Measurements from ENCODE around the gene ATP9B.
"Not testable (repeated sequence)": the region's sequence is repeated elsewhere in the genome, so short reads cannot be mapped to it uniquely, and the experiment has no call there.

The ATP9B gene

DNA sequence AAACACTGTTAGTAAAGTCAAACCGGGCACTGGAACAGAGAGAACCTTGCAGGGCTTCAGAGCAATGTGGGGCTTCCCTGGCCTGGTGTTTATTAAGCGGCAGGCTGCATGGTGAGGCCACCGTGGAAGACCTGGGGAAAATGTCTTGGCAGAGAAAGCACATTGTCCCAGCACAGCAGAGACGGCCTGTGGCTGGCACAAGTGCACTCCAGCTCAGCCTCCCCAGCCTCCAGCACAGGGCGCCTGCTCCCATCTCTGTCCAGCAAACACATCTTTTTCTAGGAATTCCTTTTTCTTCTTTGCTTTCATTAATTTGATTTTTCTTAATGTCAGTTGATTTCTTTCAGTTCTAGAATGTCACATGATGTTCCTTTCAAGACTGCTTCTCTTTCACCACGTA is 188.3 kb downstream of the ATP9B start:
- TF ChIP-seq, protein P1, sequence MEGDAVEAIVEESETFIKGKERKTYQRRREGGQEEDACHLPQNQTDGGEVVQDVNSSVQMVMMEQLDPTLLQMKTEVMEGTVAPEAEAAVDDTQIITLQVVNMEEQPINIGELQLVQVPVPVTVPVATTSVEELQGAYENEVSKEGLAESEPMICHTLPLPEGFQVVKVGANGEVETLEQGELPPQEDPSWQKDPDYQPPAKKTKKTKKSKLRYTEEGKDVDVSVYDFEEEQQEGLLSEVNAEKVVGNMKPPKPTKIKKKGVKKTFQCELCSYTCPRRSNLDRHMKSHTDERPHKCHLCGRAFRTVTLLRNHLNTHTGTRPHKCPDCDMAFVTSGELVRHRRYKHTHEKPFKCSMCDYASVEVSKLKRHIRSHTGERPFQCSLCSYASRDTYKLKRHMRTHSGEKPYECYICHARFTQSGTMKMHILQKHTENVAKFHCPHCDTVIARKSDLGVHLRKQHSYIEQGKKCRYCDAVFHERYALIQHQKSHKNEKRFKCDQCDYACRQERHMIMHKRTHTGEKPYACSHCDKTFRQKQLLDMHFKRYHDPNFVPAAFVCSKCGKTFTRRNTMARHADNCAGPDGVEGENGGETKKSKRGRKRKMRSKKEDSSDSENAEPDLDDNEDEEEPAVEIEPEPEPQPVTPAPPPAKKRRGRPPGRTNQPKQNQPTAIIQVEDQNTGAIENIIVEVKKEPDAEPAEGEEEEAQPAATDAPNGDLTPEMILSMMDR (IDR thresholded peaks at IDR 0.05; ENCODE audit: extremely low read depth, insufficient read depth, missing control alignments), result no peak
- in situ Hi-C loops (cut with MboI; ENCODE audit: low pct_unique_long_range_greater_than_20kb, low sequenced_read_pairs, unreplicated experiment), result no loop called here
- no peak for DNase-seq (ENCODE audit: low spot score)

DNA sequence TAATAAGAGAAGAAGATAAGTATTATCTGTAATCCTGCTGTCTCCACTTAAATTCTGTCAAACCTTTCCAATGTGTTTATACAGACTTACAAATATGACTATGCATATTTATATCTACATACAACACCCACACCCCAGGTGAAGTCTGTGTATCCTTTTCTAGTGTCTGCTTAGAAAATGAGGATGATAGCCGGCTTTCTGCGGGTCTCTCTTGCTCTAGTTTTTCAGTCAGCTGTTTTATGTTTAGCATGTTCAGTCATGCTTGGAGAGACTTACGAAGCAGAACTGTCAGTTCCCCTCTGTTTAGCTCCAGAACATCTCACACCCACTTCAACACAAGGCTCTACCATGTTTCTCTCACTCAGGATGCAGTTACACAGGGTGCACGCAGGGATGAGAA is 189.3 kb downstream of the ATP9B start:
- TF ChIP-seq, protein P1 (IDR thresholded peaks at IDR 0.05; ENCODE audit: extremely low read depth, insufficient read depth, missing control alignments), result no peak
- DNase-seq (ENCODE audit: low spot score), result peak; percentile 55
- in situ Hi-C loops (cut with MboI; ENCODE audit: low pct_unique_long_range_greater_than_20kb, low sequenced_read_pairs, unreplicated experiment), result no loop called here

DNA sequence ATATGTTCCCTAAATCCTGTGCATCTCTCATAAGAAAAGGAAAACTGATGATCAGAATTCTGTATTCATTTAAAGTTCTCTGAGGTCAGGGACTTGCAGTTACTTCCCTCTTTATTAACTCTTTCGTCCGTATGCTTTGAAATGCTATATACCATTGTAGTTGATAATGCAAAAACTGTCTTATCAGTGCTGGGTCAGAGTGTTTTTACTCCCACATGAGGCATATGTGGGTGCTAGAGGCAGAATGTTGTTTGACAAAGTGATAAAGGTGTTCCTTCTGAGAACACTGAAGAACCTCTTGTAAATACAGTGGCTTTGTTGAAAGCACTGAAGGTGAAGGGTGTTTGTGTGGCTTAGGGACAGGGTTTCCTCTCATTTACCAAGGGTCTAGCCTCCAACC is 190.0 kb downstream of the ATP9B start:
- DNase-seq (ENCODE audit: low spot score), result no peak
- TF ChIP-seq, protein P1 (IDR thresholded peaks at IDR 0.05; ENCODE audit: extremely low read depth, insufficient read depth, missing control alignments), result no peak
- in situ Hi-C loops (cut with MboI; ENCODE audit: low pct_unique_long_range_greater_than_20kb, low sequenced_read_pairs, unreplicated experiment), result no loop called here

DNA sequence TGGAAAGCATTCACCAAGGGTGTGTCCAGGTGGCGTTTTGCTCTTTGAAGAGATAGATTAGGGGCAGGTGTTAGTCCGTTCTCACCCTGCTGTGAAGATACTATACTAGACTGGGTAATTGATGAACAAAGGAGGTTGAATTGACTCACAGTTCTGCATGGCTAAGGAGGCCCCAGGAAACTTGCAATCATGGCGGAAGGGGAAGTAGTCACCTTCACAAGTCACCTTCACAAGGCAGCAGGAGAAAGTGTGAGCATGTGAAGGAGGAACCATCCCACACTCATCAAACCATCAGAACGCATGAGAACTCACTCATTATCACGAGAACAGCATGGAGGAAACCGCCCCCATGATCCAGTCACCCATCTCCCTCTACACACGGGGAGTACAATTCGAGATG is 190.8 kb downstream of the ATP9B start:
- TF ChIP-seq, protein P1 (IDR thresholded peaks at IDR 0.05; ENCODE audit: extremely low read depth, insufficient read depth, missing control alignments), result no peak
- no peak for DNase-seq (ENCODE audit: low spot score)
- in situ Hi-C loops (cut with MboI; ENCODE audit: low pct_unique_long_range_greater_than_20kb, low sequenced_read_pairs, unreplicated experiment), result no loop called here

DNA sequence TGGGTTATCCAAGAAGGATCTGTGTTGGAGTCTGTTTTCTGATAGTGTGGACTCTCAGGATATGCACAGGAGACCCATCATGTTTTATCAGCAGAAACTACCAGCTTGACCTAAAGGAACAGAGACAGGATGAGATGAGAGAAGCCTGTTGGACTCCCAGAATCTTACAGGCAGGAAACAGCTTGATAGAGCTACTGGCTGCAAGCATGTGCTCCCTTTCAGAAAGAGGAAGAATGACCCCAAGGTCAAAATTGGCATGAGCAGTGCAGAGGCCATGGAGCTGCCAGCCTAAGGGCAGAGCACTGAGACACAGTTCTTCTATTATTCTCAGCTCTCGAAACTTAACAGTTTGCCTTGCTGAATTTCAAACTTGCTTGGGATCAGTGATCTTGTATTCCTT is 191.3 kb downstream of the ATP9B start:
- in situ Hi-C loops (cut with MboI; ENCODE audit: low pct_unique_long_range_greater_than_20kb, low sequenced_read_pairs, unreplicated experiment), result no loop called here
- TF ChIP-seq, protein P1 (IDR thresholded peaks at IDR 0.05; ENCODE audit: extremely low read depth, insufficient read depth, missing control alignments), result no peak
- no peak for DNase-seq (ENCODE audit: low spot score)

DNA sequence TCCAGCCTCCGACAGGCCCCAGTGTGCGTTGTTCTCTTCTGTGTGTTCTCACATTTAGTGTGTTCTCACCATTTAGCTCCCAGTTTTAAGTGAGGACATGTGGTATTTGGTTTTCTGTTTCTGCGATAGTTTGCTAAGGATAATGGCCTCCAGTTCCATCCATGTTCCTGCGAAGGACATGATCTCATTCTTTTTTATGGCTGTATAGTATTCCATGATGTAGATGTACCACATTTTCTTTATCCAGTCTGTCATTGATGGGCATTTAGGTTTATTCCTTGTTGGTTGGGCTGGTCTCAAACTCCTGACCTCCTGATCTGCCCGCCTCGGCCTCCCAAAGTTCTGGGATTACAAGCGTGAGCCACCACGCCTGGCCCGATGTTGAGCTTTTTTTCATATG is 195.9 kb downstream of the ATP9B start:
- in situ Hi-C loops (cut with MboI; ENCODE audit: low pct_unique_long_range_greater_than_20kb, low sequenced_read_pairs, unreplicated experiment); DNase-seq (ENCODE audit: low spot score): not testable (repeated sequence)

DNA sequence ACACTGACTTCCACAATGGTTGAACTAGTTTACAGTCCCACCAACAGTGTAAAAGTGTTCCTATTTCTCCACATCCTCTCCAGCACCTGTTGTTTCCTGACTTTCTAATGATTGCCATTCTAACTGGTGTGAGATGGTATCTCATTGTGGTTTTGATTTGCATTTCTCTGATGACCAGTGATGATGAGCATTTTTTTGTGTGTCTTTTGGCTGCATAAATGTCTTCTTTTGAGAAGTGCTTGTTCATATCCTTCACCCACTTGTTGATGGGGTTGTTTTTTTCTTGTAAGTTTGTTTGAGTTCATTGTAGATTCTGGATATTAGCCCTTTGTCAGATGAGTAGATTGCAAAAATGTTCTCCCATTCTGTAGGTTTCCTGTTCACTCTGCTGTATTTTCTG is 202.6 kb downstream of the ATP9B start:
- DNase-seq (ENCODE audit: low spot score); in situ Hi-C loops (cut with MboI; ENCODE audit: low pct_unique_long_range_greater_than_20kb, low sequenced_read_pairs, unreplicated experiment): not testable (repeated sequence)

DNA sequence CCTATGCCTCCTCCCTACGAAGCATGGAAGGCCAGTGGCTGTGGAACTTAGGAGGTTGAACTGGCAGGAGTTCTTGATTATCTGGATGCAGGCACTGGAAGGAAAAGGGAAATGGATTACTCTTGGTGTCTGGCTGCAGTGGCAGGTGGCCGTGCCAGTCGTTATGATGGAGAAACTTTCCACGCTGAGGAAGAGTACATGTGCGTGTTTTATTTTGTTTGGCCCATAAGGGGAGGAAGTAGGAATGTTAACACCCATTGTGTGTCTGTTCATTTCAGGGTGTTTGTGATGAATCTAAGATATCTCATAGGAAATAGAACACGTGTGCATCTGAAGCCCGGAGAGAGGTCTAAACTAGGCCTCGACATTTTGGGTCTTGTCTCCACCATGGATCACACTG is 203.7 kb downstream of the ATP9B start:
- in situ Hi-C loops (cut with MboI; ENCODE audit: low pct_unique_long_range_greater_than_20kb, low sequenced_read_pairs, unreplicated experiment), result no loop called here
- no peak for DNase-seq (ENCODE audit: low spot score)
- TF ChIP-seq, protein P1 (IDR thresholded peaks at IDR 0.05; ENCODE audit: extremely low read depth, insufficient read depth, missing control alignments), result no peak

All from GM13977 (cell line).